Right renal pelvis (tissue), 4 donors: ENCODE measurements around the gene KNOP1. TPM values are rescaled to one million over a fixed set of nuclear protein-coding genes. Genes with fewer than 3 reads are reported as not detected.

Source experiments
- DNase-seq, 4 donors: peaks; one replicate each; pipeline ENCODE4 v3.0.0-alpha.2; 2013; ENCODE audit warnings: low read depth in 4 of 4, low spot score in 3 of 4, missing footprints in 1 of 4
- polyA plus RNA-seq, 4 donors: library from polyadenylated mRNA; unstranded; fragments of 120-200 nt; gene quantifications; one replicate each; pipeline ENCODE4 v1.2.1, GENCODE V29; 2013; ENCODE audit not compliant: insufficient read length in 4 of 4

Gene KNOP1, protein sequence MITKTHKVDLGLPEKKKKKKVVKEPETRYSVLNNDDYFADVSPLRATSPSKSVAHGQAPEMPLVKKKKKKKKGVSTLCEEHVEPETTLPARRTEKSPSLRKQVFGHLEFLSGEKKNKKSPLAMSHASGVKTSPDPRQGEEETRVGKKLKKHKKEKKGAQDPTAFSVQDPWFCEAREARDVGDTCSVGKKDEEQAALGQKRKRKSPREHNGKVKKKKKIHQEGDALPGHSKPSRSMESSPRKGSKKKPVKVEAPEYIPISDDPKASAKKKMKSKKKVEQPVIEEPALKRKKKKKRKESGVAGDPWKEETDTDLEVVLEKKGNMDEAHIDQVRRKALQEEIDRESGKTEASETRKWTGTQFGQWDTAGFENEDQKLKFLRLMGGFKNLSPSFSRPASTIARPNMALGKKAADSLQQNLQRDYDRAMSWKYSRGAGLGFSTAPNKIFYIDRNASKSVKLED
- 10 to 100 TPM; 38.2 to 42.0 (median 39.5) TPM for polyA plus RNA-seq

DNA sequence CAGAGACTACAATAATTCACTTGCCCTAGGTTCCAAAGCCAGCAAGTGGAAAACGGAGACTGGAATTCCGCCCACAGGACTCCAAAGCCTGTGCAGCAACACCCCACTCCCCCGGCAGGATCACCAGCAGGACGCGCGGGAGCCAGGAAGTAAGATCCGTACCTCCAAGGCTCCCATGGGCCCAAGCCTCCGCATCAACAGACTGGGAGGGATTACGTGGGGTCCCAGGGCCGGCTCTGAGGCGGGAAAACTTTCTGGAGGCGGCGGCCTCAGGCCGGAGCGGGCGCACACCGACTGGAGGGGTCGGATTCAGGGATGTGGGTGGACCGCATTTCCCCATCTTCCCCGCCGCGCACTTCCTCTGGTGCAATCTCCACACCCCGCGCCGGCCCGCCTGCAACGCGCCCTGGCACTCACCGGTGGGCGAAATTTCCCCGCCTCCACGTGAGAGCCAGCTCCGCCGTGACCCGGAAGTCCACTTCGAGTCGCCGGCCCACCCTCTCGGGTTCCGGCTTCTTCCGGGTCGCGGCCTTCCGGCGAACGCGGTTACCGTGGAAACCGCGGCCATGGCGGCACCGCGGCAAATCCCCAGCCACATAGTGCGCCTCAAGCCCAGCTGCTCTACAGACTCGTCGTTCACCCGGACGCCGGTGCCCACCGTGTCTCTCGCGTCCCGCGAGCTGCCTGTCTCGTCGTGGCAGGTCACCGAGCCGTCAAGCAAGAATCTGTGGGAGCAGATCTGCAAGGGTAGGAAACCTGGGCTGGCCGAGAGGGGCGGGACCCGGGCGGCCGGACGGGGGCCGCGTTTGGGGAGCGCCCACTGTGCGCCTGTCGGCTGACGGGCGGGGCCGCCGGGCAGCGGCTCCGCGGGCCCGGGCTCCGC lies at the start of gene KNOP1, which contains the start of gene IQCK:
Gene KNOP1, minus strand, starts transcription at position 487 of the 883 bp plus-strand sequence. CDS start 3,192 bp downstream, outside the sequence.
Gene IQCK, plus strand, starts transcription at position 531 of the 883 bp plus-strand sequence. Its CDS starts 36 bp downstream, at position 567.
- peak; percentile 80 to 87 (median 86) for DNase-seq

DNA sequence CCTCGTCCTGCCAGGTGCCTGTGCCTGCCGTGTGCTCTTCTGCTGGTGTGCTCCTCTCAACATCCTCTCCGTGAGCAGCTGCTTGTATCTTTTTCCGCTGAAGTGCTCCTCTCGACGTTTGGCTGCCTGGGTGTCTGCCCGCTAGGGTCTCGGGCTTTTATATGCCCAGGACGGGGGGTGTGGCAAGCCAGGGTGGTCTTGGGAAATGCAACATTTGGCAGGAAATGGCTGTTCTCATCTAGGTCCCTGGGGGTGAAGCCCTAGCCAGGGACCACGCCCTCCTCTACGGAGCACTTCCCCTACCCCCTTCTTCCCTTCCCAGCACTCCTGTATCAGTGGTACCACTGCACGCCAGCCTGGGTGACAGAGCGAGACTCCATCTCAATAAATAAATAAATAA lies 49.5 kb upstream of the KNOP1 start:
- DNase-seq, result no peak

DNA sequence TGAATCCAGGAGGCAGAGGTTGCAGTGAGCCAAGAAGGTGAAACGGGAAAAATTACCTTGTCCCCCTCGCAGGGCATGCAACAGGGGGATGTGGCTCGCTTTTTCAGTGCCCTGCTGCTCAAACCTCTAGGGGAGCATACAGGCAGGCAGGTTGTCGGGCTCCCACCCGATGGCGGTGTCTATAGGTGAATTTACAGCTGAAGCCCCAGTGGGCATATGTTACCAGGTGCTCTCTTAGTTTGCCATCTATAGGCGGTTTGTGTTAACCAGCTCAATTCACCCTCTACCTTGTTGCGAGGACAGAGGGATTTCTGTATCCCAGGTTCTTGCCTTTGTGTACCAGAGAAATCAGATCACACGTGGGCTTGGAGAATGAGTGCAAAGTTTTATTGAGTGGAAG lies 49.0 kb upstream of the KNOP1 start:
- no peak for DNase-seq

- no peak for DNase-seq
Observed at GRCh38 chr16:19766554-19766884, 48.5 kb upstream of the KNOP1 start.

- DNase-seq, result no peak
Observed at GRCh38 chr16:19765860-19766553, 48.0 kb upstream of the KNOP1 start.

DNA sequence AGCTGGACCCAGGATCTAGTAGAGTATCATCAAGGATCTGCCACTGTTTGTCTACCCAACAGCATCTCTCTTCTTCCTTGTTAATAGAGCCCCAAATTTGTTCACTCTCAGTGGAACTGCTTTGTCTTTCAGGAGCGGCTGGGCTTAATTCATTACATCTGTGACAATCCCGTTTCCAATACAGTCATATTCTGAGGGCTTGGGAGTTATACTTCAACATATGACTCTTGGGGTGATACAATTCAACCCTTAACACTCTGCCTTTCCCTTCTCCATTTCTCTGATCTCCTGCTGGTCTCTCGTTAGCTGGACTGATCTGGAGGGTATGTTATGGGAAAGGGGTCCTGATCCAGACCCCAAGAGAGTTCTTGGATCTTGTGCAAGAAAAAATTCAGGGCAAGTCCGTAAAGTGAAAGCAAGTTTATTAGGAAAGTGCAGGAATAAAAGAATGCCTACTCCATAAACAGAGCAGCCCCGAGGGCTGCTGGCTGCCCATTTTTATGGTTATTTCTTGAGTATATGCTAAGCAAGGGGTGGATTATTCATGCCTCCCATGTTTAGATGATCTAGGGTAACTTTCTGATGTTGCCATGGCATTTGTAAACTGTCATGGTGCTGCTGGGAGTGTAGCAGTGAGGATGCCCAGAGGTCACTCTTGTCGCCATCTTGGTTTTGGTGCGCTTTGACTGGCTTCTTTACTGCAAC lies 42.5 kb upstream of the KNOP1 start:
- DNase-seq, result no peak

- DNase-seq, result no peak
Observed at GRCh38 chr16:19757762-19758595, 40.0 kb upstream of the KNOP1 start.

DNA sequence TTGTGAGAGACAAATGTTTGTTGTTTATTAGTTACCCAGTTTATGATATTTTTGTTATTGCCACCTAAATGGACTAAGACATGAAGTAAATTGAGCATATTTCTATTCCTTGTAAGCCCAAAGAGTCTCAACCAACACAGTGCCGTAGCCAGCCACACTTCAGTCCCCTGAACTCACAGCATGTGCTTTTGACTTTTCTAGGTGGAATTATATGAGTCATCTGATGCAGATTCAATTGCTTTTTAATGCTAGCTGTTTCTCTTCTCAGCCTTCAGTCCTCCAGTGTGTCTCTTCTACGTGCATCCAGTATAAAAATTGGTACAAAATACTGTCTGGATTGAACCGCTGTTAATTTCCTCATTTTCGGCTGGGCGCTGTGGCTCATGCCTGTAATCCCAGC lies 39.0 kb upstream of the KNOP1 start:
- no peak for DNase-seq

DNA sequence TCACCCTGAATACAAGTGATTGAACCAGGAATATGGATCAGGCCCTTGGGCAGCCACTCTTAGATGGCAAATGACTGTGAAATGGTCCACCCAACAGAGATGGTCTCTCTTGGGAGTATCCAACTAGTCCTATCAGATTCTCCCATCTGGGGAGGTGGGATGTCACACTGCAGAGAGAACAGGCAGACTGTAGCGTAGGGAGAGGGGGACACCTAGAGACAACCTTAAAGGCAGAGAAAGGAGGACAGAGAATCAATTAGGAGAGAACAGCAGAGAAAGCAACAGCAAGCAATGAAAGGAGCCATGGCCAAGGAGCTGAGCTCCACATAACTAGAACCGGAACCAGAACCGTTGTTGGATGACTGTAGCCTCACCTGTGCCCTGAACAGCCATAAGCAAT lies 37.2 kb upstream of the KNOP1 start:
- DNase-seq, result no peak

DNA sequence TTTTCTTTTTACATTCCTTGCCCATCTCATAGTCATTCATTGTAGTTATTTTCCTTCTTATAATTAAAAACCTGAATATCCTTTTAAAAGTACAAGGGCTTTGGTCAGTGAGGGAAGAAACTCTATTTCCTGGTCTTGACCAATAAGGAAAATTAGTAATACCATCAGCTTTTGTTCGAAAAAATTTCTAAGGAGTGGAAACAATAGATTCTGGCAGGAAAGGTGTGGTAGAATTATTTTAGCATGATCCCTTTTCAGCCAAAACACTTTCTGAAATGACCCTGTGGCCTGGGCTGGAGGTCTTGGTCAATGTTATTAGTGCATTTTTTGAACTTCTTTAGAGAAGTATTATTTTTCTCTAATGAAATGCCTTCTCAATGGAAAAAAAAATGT lies 36.6 kb upstream of the KNOP1 start:
- no peak for DNase-seq

DNA sequence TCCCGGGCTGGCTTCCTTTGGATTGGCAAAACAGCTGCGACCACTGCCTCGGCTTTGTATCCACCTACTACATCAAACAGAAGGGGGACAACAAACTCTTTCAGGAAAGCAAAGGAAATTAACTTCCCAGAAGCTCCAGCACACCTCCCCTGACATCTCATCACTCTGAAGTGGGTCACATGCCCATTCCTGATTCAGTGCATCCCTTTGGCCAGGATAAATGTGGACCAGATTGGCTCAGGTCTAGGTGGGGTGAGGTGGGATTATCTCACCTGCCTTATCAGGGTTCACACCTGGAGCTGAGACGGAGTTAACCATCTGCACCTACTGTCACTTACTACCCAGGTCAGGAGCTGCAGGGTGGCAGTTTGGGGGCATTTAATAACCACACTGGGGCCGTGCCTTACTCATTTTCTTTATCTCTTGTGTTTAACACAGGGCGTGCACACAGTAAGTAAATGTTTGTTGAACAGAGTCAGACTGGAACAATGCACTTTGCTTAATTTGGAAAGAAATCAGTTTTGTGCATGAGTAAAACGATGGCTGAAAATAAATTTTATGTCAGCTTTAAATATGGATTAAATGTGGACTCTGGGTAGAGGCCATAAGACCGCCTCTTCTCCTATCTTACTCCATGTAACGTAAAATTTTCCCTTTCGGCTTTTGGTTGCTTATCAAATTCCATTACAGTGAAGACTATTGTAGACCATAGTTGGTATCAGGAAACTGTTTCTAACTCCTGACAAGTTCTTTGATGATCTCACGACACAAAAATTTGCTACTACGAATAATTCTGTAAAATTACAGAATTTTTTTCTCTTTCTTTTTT lies 36.0 kb upstream of the KNOP1 start:
- DNase-seq, result no peak

- no peak for DNase-seq
Observed at GRCh38 chr16:19751478-19752385, 33.7 kb upstream of the KNOP1 start.

GRCh38 chr16:19749571-19750080 lies 31.6 kb upstream of the KNOP1 start:
- DNase-seq, result no peak

DNA sequence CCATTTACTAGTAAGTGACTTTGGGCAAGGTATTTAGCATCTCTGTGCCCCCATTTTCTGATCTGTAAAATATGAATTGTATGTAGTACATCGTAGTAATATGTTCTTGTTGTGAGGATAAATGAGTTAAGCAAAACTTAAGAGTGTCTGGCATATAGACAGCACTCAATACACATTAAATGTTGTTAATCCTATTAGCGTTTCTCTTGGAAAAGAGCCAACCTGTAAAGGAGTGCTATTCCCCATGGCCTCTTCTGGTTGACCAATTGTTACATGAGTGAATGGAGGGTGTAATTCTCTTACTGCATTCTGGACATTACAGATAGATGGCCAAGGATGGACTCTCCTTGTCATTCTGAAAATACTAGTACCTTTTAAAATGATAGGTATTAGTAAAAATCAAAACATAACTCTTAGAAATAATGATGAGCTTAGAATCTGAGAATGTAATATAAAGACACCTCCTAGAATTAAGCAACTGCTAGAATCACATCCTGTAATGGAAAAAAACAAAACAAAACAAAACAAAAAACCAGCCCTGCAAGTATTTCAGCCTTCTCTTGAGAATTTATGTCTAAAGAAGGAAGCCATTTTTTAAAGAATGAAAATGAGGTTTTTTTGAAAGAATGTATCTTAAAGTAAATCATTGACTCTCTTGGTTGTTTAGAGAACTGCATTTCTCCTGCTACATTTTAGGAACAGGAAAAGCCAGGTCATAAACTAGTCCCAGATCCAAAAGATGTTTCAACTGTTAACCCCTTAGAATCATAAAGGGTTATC lies 30.6 kb upstream of the KNOP1 start:
- DNase-seq, result no peak

DNA sequence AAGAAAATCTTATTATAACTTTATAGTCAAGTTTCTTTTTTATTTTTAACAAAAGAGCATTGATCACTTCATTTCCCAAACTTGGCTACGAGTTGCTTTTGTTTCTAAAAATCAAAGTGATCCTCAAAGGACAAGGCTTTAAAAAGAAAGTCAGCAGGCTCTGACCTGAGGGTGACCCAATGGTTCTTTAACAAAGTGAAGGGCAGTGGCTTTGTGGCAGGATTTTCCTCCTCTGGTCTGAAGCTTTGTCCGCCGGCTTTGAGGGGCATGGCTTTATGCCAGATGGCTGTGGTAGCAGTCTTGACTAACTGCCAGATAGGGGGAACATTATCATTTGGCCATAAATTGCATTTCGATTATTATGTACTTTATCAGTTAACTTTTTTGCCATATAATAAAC lies 28.5 kb upstream of the KNOP1 start:
- DNase-seq, result no peak

- DNase-seq, result no peak
Observed at GRCh38 chr16:19745286-19746010, 27.4 kb upstream of the KNOP1 start.
